Left ventricle myocardium inferior (tissue), 1 donor: Measurements from ENCODE around the gene PRF1. TPM values are rescaled to one million over a fixed set of nuclear protein-coding genes. Genes with fewer than 3 reads are reported as not detected.
"Not testable (repeated sequence)": the region's sequence is repeated elsewhere in the genome, so short reads cannot be mapped to it uniquely, and the experiment has no call there.

Experiments used
- DNase-seq: peaks from one replicate; pipeline ENCODE4 v3.0.0-alpha.2; 2020
- H3K27ac ChIP-seq: fragments of 200-600 bp; replicated peaks from 2 replicates; pipeline ENCODE4 v1.8.0; 2021
- H3K27me3 ChIP-seq: fragments of 200-600 bp; 2 replicates; pipeline ENCODE4 v1.8.0; 2021; ENCODE audit warnings: low read depth
- H3K36me3 ChIP-seq: fragments of 200-600 bp; 2 replicates; pipeline ENCODE4 v1.8.0; 2021
- H3K4me1 ChIP-seq: fragments of 200-600 bp; 2 replicates; pipeline ENCODE4 v1.8.0; 2021
- H3K4me3 ChIP-seq: fragments of 200-600 bp; 2 replicates; pipeline ENCODE4 v1.8.0; 2021; ENCODE audit warnings: mild to moderate bottlenecking, moderate library complexity
- H3K9me3 ChIP-seq: fragments of 200-600 bp; replicated peaks from 2 replicates; pipeline ENCODE4 v1.8.0; 2021
- CTCF ChIP-seq: fragments of 200-600 bp; IDR thresholded peaks from 2 replicates; pipeline ENCODE4 v1.8.0; 2021; ENCODE audit warnings: antibody characterized with exemption, mild to moderate bottlenecking, borderline replicate concordance
- intact Hi-C: fragments of 100-400 bp; cut with micrococcal nuclease; formaldehyde crosslinking; loops from one replicate; pipeline ENCODE4 v1.11.0; 2022
- total RNA-seq: library from RNA; stranded (reverse); fragmentation: NEBNext Ultra II Directional; extraction: Animal tissue kit (Norgen Biotek cat#: 25700); gene quantifications from one replicate; pipeline ENCODE4 v1.2.1, GENCODE V29; 2021
- donor health status: DM: no; HTN: yes; CAD: no; lungs with severe emphysema.

PRF1 gene
- total RNA-seq, 1 donor from 2014 or later = 2.6 TPM

GRCh38 chr10:70582793-70583668, 19.5 kb downstream of the PRF1 start:
- no peak for DNase-seq
- H3K27me3 ChIP-seq = no peaks in the 10 kb centered on the region
- H3K4me1 ChIP-seq = peaks cover 40% of the 10 kb centered on the region
- no peaks in the 10 kb centered on the region for H3K9me3 ChIP-seq
- H3K27ac ChIP-seq = no peak overlapping the region
- no peak overlapping the region for H3K4me3 ChIP-seq
- no peak for TF ChIP-seq CTCF
- intact Hi-C loops = no loop called here
- no peaks in the 10 kb centered on the region for H3K36me3 ChIP-seq

DNA sequence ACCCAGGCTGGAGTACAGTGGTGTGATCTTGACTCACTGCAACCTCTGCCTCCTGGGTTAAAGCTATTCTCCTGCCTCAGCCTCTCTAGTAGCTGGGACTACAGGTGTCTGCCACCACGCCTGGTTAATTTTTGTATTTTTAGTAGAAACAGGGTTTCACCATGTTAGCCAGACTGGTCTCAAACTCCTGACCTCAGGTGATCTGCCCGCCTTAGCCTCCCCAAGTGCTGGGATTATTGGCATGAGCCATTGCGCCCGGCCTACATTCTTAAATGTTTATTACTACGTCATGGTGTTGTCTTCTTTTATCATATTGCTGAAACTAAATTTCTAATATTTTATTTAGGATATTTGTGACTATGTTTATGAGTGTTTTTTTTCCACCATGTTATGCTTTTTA, 21.4 kb downstream of the PRF1 start:
- intact Hi-C loops, H3K27me3 ChIP-seq, H3K9me3 ChIP-seq, DNase-seq, H3K36me3 ChIP-seq, H3K27ac ChIP-seq, H3K4me3 ChIP-seq: not testable (repeated sequence)
- H3K4me1 ChIP-seq = peaks cover 51% of the 10 kb centered on the region

DNA sequence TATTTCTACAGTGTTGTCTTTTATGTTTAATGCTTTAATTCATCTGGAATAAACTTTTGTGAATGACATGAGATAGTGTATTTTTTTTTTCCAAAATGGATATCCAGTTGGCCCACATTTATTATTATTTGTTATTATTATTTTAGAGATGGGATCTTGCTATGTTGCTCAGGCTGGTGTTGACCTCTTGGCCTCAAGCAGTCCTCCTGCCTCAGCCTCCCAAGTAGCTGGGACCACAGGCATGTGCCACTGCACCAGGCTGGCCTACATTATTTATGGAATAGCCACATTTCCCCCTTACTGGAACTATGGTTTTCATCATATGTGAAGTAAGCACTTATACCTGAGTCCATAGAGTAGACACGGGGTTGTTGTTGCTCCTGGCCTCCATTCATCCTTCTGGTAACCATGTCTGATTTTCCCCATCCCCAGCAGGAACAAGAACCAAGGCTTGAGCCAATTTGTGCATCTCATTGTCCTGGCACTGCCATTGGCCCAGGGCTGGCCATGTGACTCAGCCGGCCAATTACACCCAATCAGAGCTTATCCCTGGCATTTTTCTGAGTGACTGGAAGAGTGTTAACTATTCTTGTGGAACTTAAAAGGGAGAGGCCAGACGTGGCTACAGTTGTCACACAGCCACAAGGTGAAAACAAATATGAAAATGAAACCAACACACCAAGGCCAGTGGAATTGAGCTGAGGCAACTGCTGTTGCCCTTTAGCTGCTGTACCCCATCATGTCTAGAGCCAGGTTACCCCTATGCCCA, 23.1 kb downstream of the PRF1 start:
- no peak overlapping the region for H3K4me3 ChIP-seq
- no peaks in the 10 kb centered on the region for H3K27me3 ChIP-seq
- H3K27ac ChIP-seq = no peak overlapping the region
- H3K4me1 ChIP-seq = peaks cover 44% of the 10 kb centered on the region
- no peak for DNase-seq
- H3K36me3 ChIP-seq = no peaks in the 10 kb centered on the region
- intact Hi-C loops = no loop called here
- H3K9me3 ChIP-seq = no peaks in the 10 kb centered on the region
- no peak for TF ChIP-seq CTCF

GRCh38 chr10:70578371-70578947, 24.1 kb downstream of the PRF1 start:
- TF ChIP-seq CTCF = no peak
- peaks cover 34% of the 10 kb centered on the region for H3K4me1 ChIP-seq
- no peak overlapping the region for H3K4me3 ChIP-seq
- DNase-seq = no peak
- intact Hi-C loops = no loop called here
- H3K36me3 ChIP-seq = no peaks in the 10 kb centered on the region
- H3K9me3 ChIP-seq = no peaks in the 10 kb centered on the region
- no peak overlapping the region for H3K27ac ChIP-seq
- no peaks in the 10 kb centered on the region for H3K27me3 ChIP-seq

- no peak for TF ChIP-seq CTCF
Observed at GRCh38 chr10:70576803-70577517, 25.6 kb downstream of the PRF1 start.

More at GRCh38 chr10:70576803-70577517, 25.6 kb downstream of the PRF1 start:
- no peaks in the 10 kb centered on the region for H3K27me3 ChIP-seq
- H3K4me1 ChIP-seq = peaks cover 28% of the 10 kb centered on the region
- no peaks in the 10 kb centered on the region for H3K36me3 ChIP-seq
- H3K9me3 ChIP-seq = no peaks in the 10 kb centered on the region
- intact Hi-C loops = no loop called here
- no peak overlapping the region for H3K27ac ChIP-seq
- no peak for DNase-seq
- no peak overlapping the region for H3K4me3 ChIP-seq
